MM.1S (cell line): ENCODE measurements around the gene GFI1.

Experiments used
- EZH2 ChIP-seq: fragments of 300-600 bp; sonication (generic); optimal IDR thresholded peaks from 2 replicates; pipeline ENCODE3; 2017; ENCODE audit warnings: low read depth, mild to moderate bottlenecking, antibody characterized with exemption, low read length, mixed read lengths
- EZH2phosphoT487 ChIP-seq: fragments of 300-600 bp; sonication (generic); IDR thresholded peaks from 2 replicates; pipeline ENCODE4 v1.6.1; 2018; ENCODE audit warnings: antibody characterized with exemption, low read length
- TF ChIP-seq, protein P1 (sequence below): fragments of 300-600 bp; sonication (generic); IDR thresholded peaks from 2 replicates; pipeline ENCODE4 v1.5.1; 2016; ENCODE audit warnings: antibody characterized with exemption, low read length, mixed read lengths

DNA sequence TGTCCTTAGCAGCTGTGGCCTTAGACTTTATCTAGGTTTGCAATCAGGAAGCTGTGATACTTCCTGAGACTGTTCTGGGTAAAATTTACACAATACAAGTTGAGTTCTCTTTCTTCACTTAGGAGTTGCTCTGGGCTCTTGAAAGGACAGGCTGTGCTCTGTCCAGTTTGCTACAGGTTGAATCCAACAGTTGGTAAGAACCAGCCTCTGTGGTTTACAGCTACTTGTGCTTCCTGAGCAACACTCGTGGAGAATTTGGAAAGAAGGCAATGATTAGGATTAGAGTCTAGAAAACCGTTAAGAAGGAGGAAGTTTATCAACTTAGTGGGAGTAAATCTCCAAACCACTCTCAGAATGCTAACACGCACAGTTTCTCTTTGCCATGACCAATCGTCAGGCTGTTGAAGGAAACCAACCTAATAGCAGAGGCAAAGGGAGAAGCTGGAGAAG is 26.8 kb downstream of the GFI1 start:
- TF ChIP-seq, protein P1, sequence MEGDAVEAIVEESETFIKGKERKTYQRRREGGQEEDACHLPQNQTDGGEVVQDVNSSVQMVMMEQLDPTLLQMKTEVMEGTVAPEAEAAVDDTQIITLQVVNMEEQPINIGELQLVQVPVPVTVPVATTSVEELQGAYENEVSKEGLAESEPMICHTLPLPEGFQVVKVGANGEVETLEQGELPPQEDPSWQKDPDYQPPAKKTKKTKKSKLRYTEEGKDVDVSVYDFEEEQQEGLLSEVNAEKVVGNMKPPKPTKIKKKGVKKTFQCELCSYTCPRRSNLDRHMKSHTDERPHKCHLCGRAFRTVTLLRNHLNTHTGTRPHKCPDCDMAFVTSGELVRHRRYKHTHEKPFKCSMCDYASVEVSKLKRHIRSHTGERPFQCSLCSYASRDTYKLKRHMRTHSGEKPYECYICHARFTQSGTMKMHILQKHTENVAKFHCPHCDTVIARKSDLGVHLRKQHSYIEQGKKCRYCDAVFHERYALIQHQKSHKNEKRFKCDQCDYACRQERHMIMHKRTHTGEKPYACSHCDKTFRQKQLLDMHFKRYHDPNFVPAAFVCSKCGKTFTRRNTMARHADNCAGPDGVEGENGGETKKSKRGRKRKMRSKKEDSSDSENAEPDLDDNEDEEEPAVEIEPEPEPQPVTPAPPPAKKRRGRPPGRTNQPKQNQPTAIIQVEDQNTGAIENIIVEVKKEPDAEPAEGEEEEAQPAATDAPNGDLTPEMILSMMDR: no peak
- TF ChIP-seq EZH2: no peak
- no peak for TF ChIP-seq EZH2phosphoT487
